Mucosa of stomach (tissue), 1 donor: Measurements from ENCODE around the gene TRPM4.
"Not testable (repeated sequence)": the region's sequence is repeated elsewhere in the genome, so short reads cannot be mapped to it uniquely, and the experiment has no call there.

Source experiments
- H3K27me3 ChIP-seq: one replicate; pipeline ENCODE4 v1.7.0; 2013; ENCODE audit warnings: mild to moderate bottlenecking, low read length; ENCODE audit not compliant: control insufficient read depth, insufficient read depth
- H3K36me3 ChIP-seq: one replicate; pipeline ENCODE4 v1.7.0; 2013; ENCODE audit warnings: low read length; ENCODE audit not compliant: control insufficient read depth, insufficient read depth
- H3K4me1 ChIP-seq: one replicate; pipeline ENCODE4 v1.7.0; 2013; ENCODE audit warnings: mild to moderate bottlenecking, low read length; ENCODE audit not compliant: control insufficient read depth, insufficient read depth
- H3K4me3 ChIP-seq: one replicate; pipeline ENCODE4 v1.7.0; 2013; ENCODE audit warnings: low read length
- H3K9ac ChIP-seq: one replicate; pipeline ENCODE4 v1.7.0; 2013; ENCODE audit warnings: mild to moderate bottlenecking, low read length, moderate library complexity
- H3K9me3 ChIP-seq: one replicate; pipeline ENCODE4 v1.7.0; 2013; ENCODE audit warnings: mild to moderate bottlenecking, low read length, moderate library complexity; ENCODE audit not compliant: control insufficient read depth
- donor health status: Pancreatic carcinoma.

TRPM4 gene

DNA sequence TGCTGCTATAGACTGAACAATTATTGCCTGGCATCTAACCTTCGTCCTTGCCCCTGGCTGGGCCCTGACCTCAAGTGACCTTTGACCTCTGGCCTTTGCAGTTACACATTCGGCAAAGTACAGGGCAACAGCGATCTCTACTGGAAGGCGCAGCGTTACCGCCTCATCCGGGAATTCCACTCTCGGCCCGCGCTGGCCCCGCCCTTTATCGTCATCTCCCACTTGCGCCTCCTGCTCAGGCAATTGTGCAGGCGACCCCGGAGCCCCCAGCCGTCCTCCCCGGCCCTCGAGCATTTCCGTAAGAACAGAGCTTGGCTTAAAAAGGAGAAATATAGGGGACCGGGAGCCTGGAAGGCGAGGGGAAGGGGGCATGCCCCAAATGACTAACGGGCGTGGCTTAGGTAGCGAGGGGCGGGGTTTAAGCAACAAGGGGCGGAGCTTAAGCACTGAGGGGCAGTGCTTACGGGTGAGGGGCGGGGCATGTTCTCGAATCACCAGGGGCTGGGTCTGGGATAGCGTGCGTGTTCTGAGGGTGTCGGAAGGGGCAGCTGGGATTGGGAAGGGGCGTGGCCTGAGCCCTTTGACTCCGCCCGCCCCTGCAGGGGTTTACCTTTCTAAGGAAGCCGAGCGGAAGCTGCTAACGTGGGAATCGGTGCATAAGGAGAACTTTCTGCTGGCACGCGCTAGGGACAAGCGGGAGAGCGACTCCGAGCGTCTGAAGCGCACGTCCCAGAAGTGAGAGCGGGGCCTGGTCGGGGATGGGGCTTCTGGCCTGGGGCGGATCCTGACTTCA lies 52.7 kb downstream of the TRPM4 start:
- H3K27me3 ChIP-seq: no peaks in the 10 kb centered on the region
- no peaks in the 10 kb centered on the region for H3K4me1 ChIP-seq
- peaks cover 7% of the 10 kb centered on the region for H3K36me3 ChIP-seq
- H3K9ac ChIP-seq: no peak overlapping the region
- no peak overlapping the region for H3K4me3 ChIP-seq
- no peaks in the 10 kb centered on the region for H3K9me3 ChIP-seq

- H3K4me3 ChIP-seq: no peak overlapping the region
- peaks cover 7% of the 10 kb centered on the region for H3K36me3 ChIP-seq
Observed at GRCh38 chr19:49210901-49211451, 53.4 kb downstream of the TRPM4 start.

DNA sequence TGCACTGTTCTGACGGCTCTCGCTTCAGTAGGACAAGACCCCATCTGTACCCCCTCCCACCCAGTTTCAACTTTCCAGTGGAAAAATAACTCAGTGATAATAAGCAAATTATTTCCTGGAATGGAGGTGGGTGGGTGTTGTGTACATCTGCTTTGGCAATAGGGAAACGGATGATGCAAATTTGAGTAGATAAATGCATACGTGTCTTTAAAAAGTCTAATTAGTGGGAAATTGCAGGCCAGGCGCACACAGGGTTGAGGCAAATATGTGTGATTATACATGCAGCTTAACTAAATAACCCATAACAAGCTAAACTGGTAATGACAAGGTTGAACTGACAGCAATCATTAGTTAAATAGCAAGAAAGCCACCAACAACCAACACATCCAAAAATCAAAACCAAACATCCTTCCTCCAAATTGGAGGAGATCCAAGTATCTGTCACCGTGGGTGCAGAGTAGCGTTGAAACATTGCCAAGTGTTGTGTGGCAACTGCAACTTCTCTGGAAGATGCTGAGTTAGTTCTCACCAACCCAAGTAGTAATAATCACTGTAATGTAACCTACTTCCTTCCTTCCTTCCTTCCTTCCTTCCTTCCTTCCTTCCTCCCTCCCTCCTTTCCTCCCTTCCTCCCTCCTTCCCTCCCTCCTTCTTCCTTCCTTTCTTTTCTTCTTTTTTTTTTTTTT lies 54.6 kb downstream of the TRPM4 start:
- H3K4me1 ChIP-seq: no peaks in the 10 kb centered on the region
- H3K9ac ChIP-seq: no peak overlapping the region
- peaks cover 7% of the 10 kb centered on the region for H3K36me3 ChIP-seq
- H3K27me3 ChIP-seq: no peaks in the 10 kb centered on the region
- H3K4me3 ChIP-seq: no peak overlapping the region
- H3K9me3 ChIP-seq: no peaks in the 10 kb centered on the region

More at GRCh38 chr19:49210901-49211451, 53.4 kb downstream of the TRPM4 start:
- Histone ChIP-seq H3K9me3 (no peaks in the 10 kb centered on the region), H3K9ac (no peak overlapping the region), H3K4me1 (no peaks in the 10 kb centered on the region), H3K27me3 (no peaks in the 10 kb centered on the region)

DNA sequence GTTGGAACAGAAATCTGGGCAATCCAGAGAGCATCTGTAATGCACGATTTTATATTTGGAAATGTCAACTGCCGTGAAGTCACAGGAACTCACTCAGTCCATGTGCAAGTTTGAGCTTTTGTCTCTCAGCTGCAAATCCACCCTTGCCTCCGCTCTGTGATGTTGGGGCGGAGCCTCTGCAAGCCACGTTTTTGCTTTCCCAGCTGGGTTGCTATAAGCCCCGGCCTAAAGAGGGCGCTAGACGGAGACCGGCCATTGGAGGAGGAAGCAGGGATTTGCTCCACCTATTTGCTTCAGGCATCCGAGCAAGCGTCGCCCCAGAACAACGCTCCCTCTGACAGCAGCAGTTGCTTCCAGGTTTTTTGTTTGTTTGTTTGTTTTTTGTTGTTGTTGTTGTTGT lies 56.2 kb downstream of the TRPM4 start:
- Histone ChIP-seq H3K36me3 (peaks cover 7% of the 10 kb centered on the region), H3K9me3 (no peaks in the 10 kb centered on the region), H3K4me1 (no peaks in the 10 kb centered on the region), H3K4me3 (no peak overlapping the region), H3K9ac (no peak overlapping the region), H3K27me3 (no peaks in the 10 kb centered on the region)

DNA sequence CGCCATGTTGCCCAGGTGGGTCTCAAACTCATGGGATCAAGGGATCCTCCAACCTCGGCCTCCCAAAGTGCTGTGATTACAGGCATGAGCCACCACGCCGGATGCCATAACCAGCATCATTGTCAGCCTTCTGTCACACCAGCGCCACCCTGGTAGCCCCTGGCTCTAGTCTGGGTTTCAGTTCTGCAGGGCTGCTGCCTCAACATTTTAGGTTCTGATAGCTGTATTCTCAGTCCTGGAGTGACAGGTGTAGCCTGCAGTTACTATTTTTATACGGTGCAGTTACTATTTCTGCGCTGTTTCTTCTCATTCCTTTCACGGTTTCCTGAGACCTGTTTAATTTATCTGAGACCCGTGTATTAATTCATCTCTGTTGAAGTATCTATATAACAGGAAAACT lies 57.1 kb downstream of the TRPM4 start:
- Histone ChIP-seq H3K4me3 (no peak overlapping the region), H3K4me1 (no peaks in the 10 kb centered on the region), H3K9me3 (no peaks in the 10 kb centered on the region), H3K36me3 (peaks cover 7% of the 10 kb centered on the region), H3K27me3 (no peaks in the 10 kb centered on the region), H3K9ac (no peak overlapping the region)

DNA sequence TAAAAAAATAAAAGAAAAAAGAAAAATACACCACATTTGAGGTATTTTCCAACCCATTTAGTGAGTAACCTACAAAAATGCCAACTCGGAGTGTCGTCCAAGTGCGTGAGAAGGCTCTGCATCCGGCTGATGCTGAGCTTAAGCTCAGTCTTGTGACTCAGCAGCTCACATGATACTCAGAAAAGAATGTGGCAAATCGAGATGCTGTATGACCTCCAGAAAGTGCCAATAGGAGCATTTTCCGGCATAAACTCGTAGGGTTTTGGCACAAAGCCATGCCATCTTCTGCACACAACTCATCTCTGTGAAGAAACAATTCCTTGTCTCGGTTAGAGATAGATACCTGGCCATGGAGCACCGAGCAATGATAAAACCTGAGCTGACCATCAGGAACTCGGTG lies 58.5 kb downstream of the TRPM4 start:
- Histone ChIP-seq H3K36me3 (peaks cover 7% of the 10 kb centered on the region), H3K9ac (no peak overlapping the region), H3K9me3 (no peaks in the 10 kb centered on the region), H3K27me3 (no peaks in the 10 kb centered on the region), H3K4me1 (no peaks in the 10 kb centered on the region), H3K4me3 (no peak overlapping the region)

- Histone ChIP-seq H3K9ac (no peak overlapping the region), H3K4me3 (no peak overlapping the region), H3K9me3 (no peaks in the 10 kb centered on the region), H3K27me3 (no peaks in the 10 kb centered on the region), H3K4me1 (no peaks in the 10 kb centered on the region), H3K36me3 (no peaks in the 10 kb centered on the region)
Observed at GRCh38 chr19:49217382-49217781, 59.8 kb downstream of the TRPM4 start.

DNA sequence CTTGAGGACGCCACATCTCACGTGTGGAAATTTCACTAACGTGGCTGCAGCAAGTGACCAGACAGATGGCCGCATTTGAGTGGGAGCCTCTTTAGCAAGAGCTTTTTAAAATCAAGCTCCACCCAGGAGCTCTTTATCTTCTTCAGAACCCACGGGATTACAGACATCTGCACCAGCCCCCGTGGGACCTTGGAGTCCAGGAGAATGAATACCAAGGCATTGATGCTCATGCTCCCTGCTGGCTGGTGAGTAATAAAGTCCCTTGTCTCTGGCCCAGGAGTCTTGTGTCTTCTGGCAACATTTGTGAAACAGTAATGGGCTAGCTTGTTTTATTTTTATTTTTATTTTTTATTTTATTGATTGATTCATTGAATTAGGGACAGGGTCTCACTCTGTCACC lies 64.4 kb downstream of the TRPM4 start:
- H3K36me3 ChIP-seq: no peaks in the 10 kb centered on the region

GRCh38 chr19:49222528-49222927 lies 64.9 kb downstream of the TRPM4 start:
- no peaks in the 10 kb centered on the region for H3K4me1 ChIP-seq
- H3K36me3 ChIP-seq: no peaks in the 10 kb centered on the region
- H3K4me3 ChIP-seq: no peak overlapping the region
- H3K9me3 ChIP-seq: no peaks in the 10 kb centered on the region
- H3K27me3 ChIP-seq: no peaks in the 10 kb centered on the region
- no peak overlapping the region for H3K9ac ChIP-seq

More for the DNA sequence above, 64.4 kb downstream of the TRPM4 start:
- no peaks in the 10 kb centered on the region for H3K9me3 ChIP-seq
- H3K4me3 ChIP-seq: no peak overlapping the region
- no peaks in the 10 kb centered on the region for H3K4me1 ChIP-seq
- H3K9ac ChIP-seq: no peak overlapping the region
- no peaks in the 10 kb centered on the region for H3K27me3 ChIP-seq

DNA sequence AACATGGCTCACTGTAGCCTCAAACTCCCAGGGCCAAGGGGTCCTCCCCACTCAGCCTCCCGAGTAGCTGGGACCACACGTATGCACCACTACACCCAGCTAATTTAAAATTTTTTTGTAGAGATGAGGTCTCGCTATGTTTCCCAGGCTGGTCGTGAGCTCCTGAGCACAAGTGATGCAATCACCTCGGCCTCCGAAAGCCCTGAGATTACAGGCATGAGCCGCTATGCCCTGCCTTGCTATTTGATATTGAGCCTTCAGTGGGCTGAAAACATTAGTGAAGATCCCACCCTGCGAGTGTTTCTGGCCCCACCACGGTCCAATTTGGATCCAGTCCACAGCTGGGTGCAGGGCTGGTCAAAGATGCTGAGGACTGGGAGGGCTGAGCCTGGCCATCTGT lies 65.9 kb downstream of the TRPM4 start:
- Histone ChIP-seq H3K4me1 (no peaks in the 10 kb centered on the region), H3K9ac (no peak overlapping the region), H3K4me3 (no peak overlapping the region), H3K9me3 (no peaks in the 10 kb centered on the region), H3K27me3 (no peaks in the 10 kb centered on the region), H3K36me3 (no peaks in the 10 kb centered on the region)

DNA sequence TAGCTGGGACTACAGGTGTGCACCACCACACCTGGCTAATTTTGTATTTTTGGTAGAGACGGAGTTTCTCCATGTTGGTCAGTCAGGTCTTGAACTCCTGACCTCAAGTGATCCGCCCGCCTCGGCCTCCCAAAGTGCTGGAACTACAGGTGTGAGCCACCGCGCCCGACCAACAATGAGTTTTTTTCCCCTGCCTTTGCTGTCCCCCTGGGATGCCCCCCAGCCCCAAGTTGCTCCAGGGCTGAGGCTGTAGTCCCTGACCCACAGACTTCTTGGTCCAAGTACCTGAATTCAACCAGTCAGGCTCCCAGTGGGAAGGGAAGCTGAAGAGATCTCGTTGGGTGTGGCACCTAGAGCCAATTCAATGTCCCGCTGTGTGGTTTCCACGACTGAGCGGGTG lies 66.8 kb downstream of the TRPM4 start:
- H3K27me3 ChIP-seq, H3K4me3 ChIP-seq, H3K9ac ChIP-seq, H3K9me3 ChIP-seq, H3K4me1 ChIP-seq, H3K36me3 ChIP-seq: not testable (repeated sequence)

GRCh38 chr19:49224879-49225278 lies 67.3 kb downstream of the TRPM4 start:
- Histone ChIP-seq H3K9ac (no peak overlapping the region), H3K9me3 (no peaks in the 10 kb centered on the region), H3K4me3 (no peak overlapping the region), H3K27me3 (no peaks in the 10 kb centered on the region), H3K4me1 (no peaks in the 10 kb centered on the region), H3K36me3 (no peaks in the 10 kb centered on the region)
